HG02759 (cell line): ENCODE data around the gene NQO2.
"Not testable (repeated sequence)": the region's sequence is repeated elsewhere in the genome, so short reads cannot be mapped to it uniquely, and the experiment has no call there.

Experiments
- ATAC-seq: cut with Tn5 transposase; IDR thresholded peaks from one replicate; pipeline ENCODE4 v1.9.1; 2021; ENCODE audit warnings: mild to moderate bottlenecking, moderate library complexity; ENCODE audit not compliant: unreplicated experiment

NQO2 gene

DNA sequence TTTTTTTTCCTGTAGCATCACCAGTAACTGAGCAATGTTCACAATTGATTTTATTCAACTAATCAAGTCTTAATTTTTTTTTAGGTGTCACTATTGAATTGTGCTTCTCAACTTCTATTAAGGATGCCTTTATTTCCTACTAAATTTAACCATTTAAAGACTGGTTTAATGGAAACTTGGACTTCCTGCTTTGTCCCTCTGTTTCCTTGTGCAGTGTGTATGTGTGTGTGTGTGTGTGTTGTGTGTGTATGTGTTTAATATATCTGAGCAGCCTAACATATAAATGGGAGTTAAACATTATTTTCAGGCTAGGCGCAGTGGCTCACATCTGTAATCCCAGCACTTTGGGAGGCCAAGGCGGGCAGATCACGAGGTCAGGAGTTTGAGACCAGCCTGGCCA lies 30.1 kb upstream of the NQO2 start:
- ATAC-seq: no peak

DNA sequence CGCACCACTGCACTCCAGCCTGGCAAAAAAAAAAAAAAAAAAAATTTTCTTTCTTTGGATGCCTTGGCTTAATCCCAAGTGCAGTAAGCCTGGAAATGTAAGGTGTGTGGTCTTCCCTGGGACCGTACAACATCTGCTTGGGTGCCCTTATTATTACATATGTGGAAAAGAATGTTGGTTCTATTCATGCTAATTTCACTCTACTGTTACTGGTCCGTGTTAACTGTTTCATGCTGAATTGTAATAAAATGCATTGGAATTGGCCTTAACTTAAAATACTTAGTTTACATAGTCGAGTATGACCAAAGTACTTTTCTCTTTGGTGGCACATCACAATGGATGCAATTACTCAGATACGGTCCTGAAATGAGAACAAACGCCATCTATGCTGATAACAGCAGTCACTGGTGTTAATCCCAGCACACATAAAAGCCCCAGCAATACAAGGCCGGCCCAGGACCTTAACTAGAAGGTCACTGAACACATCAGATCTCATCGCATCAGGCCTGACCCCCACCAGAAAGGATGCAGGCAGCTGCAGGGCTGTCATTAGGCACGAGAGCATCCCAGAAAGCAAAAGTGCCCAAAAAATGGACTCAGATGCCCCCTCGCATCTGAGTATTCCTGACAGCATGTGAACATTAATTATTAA lies 29.5 kb upstream of the NQO2 start:
- ATAC-seq: no peak

DNA sequence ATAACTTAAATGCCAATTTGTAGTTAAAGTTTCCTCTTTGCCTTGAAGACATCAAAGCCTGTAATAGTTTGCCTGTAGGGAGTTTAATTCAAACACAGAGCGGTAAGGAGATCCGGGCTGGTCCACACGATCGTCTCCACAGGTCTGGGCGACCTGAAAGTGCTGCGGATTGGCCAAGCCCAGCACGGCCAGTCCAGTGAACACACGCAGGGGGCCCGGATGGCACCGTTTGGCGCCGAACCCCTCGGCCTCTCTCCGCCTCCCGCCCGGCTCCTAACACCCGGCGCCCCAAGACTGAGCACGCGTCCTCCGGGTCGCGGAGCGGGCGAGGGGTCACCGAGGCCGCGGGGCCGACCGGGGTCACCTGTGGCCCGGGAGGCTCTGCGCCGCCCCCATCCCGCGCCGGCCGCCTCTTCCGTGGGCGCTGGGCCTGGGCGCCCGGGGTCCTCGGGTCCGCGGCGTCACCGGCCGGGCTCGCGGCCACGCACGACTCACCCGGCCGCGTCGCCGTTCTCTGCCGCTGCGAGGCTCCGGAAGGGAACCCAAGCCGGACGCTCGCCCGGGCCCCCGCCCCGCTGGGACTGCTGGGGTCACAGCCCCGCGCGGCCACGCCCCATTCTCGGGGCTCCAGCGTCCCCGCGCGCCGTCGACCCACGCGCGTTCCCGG lies 28.8 kb upstream of the NQO2 start:
- ATAC-seq: peak; percentile 79

DNA sequence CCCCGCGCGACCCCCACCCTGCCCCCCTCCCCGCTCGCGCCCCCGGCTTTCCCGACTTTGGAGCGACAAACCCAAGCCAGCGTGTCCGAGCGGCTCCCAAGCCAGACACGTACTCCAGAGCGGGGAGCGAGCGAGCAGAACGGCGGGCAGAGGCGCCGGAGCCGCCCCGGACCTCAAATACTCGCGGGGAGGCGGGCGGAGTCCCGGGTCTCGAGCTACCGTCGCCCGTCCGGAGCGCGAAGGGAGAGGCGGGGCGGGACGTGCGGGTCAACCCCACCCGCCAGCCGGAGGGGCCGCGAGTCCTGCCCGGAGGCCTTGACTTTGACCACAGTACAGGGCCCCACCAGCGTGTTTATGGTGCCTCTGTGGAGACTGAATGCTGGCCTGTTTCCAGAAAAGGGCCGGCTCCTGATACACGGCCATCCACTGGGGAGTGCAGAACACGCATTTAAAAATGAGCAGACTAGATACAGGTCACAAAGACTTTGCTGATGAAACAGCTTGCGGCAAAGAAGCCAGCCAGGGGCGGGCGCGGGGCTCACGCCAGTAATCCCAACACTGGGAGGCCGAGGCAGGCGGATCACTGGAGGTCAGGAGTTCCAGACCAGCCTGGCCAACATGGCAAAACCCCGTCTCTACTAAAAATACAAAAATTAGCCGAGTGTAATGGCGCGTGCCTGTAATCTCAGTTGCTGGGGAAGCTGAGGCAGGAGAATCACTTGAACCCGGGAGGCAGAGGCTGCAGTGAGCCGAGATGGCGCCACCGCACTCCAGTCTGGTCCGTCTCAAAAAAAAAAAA lies 28.1 kb upstream of the NQO2 start, which contains the start of gene SERPINB6:
SERPINB6 (minus strand) TSS at position 148 of the 799 bp plus-strand sequence. CDS start 12,235 bp downstream, outside the sequence.
- ATAC-seq: peak; percentile 45

DNA sequence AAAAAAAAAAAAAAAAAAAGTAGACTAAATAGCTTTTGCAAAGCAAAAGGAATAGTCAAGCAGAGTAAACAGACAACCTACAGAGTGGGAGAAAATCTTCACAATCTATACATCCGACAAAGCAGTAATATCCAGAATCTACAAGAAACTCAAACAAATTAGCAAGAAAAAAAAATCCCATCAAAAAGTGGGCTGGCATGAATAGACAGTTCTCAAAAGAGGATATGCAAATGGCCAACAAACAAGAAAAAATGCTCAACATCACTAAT lies 27.5 kb upstream of the NQO2 start:
- ATAC-seq: not testable (repeated sequence)

DNA sequence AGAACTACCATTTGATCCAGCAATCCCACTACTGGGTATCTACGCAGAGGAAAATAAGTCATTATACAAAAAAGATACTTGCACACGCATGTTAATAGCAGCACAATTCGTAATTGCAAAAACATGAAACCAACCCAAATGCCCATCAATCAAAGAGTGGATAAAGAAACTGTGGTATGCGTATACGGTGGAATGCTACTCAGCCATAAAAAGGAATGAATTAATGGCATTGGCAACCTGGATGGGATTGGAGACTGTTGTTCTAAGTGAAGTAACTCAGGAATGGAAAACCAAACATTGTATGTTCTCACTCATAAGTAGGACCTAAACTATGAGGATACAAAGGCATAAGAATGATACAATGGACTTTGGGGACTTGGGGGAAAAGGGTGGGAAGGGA lies 27.0 kb upstream of the NQO2 start:
- not testable (repeated sequence) for ATAC-seq

DNA sequence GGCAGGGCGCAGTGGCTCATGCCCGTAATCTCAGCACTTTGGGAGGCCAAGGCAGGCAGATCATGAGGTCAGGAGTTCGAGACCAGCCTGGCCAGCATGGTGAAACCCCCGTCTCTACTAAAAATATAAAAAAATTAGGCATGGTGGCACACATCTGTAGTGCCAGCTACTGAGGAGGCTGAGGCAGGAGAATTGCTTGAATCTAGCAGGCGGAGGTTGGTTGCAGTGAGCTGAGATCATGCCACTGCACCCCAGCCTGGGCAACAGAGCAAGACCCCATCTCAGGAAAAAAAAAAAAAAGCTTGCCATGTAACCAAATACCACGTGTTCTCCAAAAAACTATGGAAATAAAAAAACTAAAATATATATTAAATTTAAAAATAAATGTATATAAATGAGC lies 26.5 kb upstream of the NQO2 start:
- ATAC-seq: not testable (repeated sequence)

DNA sequence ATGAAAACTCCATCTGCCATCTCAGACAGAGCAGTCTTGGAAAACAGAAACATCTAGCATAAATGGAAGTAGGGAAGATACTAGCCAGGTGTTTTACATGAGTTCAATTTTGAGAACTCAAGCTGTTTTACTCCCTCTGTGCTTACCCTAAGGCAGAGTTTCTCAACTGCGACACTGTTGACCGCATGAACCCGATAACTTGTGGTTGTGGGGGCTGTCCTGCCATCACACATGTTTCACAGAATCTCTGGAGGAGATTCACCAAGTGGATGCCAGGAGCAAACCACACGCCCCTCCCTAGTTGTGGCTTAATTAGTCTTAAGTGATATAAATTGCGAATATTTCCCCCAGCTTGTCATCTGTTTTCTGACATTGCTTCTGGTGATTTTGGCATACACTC lies 26.0 kb upstream of the NQO2 start:
- ATAC-seq: no peak

DNA sequence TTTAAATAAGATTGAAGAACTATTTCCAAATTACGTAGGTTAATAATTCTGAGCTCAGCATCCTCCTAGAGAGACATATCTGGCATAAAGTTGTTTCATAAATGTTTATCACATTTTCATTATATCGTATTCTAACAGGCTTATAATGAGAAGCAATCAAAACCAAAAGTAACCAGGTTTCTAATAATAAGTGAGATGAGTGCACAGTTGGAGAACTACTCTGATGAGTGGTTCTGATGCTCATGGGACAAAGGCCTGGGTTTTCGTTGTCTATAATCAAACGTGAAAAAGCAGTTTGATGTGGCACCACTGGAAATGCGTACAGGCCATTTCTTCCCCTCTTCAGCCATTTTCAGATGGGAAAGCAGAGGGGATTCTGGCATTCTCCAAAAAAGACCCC lies 23.6 kb upstream of the NQO2 start:
- ATAC-seq: no peak

DNA sequence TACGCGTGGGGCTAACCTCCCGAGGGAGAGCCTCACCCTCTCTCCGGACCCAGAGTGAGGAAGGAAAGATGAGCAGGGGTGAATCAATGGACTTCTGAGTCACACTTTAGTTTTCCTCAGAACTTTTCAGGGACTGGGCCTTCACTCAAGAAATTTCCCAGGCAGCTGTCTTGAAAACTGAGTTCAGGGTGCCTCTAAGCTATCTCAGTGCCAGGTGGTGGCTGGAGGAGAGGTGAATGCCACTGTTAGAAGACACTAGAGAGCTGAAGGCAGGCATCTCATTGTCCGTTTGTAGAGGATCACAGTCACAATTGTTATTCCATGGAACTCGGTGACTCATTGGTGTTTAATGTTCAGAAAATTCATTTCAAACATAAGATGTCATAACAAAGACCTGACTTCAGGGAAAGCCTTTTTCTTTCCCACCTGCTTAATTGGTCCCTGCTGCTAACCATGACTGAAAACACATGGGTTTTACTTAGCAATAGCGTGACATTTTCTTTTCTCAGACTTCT lies 23.1 kb upstream of the NQO2 start:
- ATAC-seq: no peak

DNA sequence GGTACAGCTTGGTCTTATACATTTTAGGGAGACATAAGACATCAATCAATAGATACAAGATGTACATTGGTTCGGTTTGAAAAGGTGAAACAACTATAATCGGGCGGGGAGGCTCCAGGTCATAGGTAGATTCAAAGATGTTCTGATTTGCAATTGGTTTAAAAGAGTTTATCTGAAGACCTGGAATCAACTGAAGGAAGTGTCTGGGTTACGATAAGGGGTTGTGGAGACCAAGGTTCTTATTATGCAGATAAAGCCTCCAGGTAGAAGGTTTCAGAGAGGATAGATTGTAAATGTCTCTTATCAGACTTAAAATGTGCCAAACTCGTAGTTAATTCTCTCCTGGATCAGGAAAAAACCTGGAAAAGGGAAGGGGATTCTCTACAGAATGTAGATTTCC lies 22.4 kb upstream of the NQO2 start:
- no peak for ATAC-seq

DNA sequence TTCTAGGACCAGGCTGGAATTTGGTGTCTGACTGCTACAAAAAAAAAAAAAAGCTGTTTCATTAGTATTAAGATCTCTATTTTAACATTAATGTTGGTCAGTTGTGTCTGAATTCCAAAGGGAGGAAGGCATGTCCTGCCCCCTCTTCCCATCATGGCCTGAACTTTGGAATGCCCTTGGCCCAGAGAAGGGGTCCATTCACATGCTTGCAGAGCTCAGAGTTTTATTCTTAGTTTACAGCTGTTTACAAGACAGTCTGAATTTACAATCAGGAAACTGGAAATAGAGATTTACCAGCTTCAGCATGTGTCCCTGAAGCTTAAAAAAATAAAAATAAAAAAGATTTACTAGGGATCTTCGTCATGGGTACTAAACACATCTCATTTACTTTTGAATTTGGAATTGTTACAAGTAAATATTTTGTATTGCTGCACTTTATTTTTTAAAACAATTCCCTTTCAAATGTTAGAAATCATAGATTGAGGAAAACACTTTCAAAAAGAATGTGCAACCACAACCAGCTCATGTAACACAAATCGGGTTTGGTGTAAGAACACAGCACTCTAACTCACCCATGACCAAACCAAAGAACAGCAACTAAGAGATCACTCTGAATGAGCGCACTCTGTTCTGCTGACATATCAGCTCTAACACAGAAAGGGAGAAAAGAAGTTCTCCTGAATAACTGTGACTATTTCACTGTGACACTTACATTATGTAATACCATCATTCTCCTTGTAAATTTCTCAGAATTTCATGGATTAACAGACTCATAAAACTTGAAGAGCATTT lies 21.7 kb upstream of the NQO2 start:
- no peak for ATAC-seq

DNA sequence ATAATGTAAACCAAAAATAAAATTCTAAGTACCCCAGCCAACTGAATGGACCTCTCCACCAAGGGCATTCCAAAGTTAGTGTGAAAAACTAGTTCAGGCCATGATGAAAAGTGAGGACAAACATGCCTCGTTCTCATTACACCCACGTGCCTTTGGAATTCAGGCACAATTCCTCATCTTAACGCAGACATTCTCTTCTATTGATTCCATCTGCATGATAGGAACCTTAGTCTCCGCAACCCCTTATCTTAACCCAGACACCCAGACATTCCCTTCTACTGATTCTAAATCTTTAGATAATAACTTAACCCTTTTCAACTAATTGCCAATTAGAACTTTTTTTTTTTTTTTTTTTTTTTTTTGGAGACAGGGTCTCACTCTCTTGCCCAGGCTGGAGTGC lies 20.8 kb upstream of the NQO2 start:
- ATAC-seq: no peak

DNA sequence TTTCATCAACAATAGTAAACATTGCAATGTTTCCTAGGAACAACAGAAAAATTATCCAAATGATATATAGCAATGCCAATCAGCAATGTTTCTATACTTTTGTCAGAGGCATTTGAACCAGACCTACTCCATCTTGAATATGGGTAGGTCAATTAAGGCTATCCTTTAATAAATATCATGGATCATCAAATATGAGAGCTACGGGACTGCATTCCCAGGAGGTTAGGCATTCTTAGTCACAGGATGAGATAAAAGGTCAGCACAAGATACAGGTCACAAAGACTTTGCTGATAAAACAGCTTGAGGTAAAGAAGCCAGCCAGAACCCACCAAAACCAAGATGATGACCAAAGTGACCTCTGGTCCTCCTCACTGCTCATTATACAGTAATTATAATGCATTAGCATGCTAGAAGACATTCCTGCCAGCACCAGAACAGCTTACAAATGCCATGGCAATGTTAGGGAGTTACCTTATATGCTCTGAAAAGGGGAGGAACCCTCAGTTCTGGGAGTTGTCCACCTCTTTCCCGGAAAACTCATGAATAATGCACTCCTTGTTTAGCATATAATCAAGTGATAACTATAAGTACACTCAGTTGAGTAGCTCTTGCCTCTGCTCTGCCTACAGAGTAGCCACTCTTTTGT lies 19.8 kb upstream of the NQO2 start:
- no peak for ATAC-seq

DNA sequence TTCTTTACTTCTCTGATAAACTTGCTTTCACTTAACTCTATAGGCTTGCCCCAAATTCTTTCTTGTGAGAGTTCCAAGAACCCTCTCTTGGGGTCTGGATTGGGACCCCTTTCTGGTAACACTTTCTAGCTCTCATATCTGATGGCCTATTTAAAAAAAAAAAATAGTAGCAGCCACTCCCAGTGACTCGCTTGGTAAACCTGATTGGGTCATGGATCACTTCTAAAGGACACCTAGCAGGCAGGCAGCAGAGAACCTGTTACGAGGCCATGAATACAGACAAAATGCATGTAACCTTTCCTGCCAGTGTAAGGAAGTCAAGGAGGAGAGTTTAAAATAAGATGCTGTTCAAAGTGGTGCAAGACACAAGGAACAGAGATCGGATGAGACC lies 19.2 kb upstream of the NQO2 start:
- no peak for ATAC-seq

DNA sequence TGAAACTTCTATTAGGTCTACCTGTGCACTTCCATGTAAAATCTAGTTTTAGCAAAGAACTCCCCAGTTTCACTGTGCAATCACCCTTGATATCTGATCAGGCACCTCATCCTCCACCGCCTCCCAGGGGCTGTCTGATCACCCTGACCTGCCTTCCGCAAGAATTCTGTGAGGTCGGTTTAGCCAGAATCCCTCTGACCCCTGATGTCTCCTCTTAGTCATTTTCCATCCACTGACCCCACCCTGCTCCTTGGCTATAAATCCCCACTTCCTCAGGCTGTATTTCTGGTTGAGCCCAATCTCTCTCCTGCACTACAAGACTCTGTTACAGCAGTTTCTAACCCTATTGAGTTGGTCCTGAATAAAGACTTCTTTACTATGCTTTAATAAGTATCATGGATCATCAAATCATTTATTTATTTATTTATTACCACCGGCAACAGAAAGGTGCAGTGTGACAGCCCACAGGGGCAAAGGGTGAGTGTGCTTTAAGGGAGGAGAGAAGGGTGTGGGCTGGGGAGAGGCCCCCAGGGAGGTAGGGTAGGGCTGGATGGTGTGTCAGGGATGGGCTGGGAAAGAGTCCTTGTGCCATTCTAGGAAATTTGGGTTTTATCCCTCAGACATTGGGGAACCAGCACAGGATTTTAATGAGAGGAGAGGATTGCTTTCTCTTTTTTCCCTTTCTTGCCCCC lies 17.1 kb upstream of the NQO2 start:
- ATAC-seq: no peak

DNA sequence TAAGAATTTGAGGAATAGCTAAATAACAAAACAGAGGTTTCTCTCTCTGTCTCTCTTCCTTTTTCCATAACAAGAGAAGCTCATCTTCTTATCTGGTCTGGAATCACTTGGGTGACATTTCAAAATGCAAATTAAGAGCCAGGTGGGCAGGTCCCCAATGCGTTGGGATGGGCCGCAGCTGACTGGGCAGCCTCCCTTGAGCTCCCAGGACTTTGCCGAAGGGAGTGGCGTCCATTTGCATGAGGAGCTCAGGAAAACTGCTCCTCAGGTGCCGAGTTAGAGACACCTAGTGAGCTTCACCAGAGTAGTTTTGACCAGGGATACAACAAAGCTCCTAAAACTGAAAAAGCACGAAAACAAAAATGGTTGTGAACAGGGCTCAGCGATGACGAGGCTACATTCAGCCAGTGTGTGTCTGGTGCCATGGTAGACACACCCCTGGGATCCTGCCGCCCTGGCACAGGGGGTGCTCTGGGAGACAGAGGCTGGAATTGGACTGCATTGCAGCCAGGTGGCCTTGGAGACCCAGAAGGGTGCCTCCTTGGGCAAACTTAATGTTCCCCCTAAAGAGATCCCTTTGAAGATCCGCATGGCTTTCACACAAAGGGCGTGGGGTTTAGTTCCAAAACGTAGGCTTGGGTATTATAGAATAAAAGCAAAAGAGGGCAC lies 14.8 kb upstream of the NQO2 start:
- ATAC-seq: no peak

DNA sequence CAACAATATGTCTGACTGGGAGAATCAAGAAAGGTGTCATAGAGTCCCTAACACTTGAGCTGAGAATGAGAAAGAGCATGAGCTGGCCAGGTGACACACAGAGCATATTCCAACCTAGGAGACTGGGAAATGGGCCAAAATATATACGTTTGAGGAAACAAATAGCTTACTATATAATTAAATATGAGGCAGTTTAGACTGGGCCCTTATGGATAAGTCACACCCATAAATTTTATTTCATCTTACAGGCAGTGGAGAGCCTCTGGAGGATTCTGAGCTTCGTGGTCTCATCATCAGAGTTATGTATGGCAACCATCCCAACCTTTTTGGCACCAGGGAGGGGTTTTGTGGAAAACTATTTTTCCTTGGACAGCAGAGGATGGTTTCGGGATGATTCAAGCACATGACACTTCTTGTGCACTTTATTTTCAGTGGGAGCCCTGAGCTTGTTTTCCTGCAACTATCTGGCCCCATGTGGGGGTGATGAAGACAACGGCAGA lies 12.9 kb upstream of the NQO2 start:
- no peak for ATAC-seq

DNA sequence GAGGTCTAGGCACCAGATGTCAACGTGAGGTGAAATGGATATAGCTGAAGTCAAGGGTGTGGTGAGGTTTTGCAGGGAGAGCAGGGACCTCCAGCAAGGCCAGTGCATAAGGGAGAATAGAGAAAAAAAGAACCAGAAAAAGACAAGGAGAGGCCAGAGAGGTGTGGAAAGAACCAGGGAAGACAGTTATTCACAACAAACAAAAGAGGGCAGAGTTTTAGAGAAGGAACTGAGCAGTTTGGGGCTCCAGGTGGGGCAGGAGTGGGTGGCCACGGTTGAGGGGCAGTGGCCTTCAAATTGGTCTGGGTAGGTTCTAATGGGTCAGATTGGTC lies 11.6 kb upstream of the NQO2 start:
- ATAC-seq: no peak
